HG03439 (cell line): Measurements from ENCODE around the gene TESK1.
"Not testable (repeated sequence)": the region's sequence is repeated elsewhere in the genome, so short reads cannot be mapped to it uniquely, and the experiment has no call there.

Source experiments
- ATAC-seq: cut with Tn5 transposase; IDR thresholded peaks from one replicate; pipeline ENCODE4 v1.9.1; 2021; ENCODE audit warnings: mild to moderate bottlenecking, moderate library complexity; ENCODE audit not compliant: unreplicated experiment

The TESK1 gene

DNA sequence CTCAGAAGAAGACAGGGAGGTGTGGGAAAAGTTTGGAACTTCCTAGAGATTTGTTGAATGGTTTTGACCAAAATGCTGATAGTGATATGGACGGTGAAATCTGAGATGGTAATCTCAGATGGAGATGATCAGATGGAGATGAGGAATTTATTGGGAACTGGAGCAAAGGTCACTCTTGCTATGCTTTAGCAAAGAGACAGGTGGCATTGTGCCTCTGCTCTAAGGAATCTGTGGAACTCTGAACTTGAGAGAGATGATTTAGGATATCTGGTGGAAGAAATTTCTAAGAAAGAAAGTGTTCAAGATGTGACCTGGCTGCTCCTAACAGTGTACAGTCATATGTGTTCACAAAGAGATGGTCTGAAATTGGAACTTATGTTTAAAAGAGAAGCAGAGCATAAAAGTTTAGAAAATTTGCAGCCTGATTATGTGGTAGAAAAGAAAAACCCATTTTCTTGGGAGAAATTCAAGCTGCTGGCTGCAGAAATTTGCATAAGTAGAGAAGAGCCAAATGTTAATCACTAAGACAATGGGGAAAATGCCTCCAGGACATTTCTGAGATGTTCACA, 25.3 kb upstream of the TESK1 start:
- ATAC-seq, result not testable (repeated sequence)

DNA sequence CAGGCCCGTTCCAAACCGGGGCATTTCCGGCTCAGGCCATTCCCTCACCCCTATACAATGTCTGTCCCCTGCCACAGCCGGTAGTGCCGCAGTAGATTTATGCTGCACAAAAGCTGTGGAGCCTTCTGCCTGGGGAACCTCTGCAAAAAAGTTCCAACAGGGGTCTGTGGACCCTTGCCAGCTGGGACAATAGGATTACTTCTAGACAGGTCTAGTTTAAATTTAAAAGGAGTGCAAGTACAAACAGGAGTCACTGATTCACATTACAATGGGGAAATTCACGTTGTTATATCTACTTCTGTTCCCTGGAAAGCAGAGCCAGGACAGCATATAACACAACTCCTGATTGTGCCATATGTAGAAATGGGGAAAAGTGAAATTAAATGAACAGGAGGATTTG, 21.5 kb upstream of the TESK1 start:
- ATAC-seq, result not testable (repeated sequence)

DNA sequence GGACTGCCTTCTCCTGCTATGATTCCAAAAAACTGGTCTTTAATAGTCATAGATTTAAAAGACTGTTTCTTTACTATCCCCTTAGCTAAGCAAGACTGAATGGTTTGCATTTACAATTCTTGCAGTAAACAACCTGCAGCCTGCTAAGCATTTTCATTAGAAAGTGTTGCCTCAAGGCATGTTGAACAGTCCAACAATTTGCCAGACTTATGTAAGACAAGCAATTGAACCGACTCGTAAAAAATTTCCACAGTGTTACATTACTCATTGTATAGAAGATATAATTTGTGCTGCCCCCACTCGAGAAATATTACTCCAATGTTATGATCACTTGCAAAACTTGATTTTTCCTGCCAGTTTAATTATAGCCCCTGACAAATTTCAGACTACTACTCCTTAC, 20.4 kb upstream of the TESK1 start:
- ATAC-seq, result not testable (repeated sequence)

DNA sequence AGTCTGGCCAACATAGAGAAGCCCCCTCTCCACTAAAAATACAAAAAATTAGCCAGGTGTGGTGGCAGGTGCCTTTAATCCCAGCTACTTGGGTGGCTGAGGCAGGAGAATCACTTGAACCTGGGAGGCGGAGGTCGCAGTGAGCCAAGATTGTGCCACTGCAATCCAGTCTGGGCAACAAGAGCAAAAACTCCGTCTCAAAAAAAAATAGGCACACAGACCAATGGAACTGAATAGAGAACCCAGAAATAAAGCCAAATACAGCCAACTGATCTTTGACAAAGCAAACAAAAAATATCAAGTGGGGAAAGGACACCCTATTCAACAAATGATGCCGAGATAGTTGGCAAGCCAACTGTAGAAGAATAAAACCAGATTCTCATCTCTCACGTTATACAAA, 16.6 kb upstream of the TESK1 start:
- not testable (repeated sequence) for ATAC-seq

DNA sequence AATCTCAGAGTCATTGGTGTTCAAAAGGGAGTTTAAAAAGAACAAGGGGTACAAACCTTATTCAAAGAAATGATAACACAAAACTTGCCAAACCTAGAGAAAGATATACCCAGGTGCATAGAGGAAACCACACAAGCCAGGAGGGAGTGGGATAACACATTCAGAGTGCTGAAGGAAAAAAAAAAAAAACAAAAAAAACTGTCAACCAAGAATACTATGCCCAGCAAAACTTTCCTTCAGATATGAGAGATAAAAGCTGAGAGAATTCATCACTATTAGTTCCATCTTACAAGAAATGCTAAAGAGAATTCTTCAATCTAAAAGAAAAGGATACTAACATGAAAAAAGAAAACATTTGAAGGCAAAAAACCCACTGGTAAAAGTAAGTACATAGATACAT, 11.5 kb upstream of the TESK1 start:
- ATAC-seq, result no peak

DNA sequence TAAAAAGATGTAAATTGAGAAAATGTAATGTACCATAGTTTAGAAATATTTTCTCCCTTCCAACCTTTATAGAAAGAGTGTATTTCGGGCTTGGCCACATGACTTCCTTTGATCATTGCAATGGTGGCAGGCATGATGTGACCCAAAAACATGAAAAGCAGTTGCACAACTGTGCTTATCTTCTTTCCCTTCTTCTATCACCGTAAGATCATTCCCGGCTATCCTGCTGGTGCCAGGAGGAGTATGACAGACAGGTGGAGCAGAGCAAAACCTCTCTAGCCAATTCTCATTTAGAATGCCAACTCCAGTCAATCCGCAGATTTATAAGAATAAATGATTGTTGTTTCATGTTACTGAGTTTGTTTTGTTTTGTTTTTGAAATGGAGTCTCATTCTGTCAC, 10.6 kb upstream of the TESK1 start:
- ATAC-seq, result no peak

DNA sequence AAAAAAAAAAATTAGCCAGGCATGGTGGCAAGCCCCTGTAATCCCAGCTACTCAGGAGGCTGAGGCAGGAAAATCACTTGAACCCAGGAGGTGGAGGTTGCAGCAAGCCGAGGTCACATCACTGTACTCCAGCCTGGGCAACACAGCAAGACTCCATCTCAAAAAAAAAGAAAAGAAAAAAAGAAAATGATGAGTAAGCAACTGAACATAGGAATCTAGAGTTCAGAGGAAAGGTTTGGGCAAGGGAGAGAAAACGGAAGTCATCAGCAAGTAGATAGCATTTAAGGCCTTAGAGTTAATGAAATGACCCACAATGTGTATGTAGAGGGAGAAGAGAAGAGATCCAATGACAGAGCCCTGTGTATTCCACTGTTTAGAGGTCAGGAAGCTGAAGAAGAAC, 8.2 kb upstream of the TESK1 start:
- not testable (repeated sequence) for ATAC-seq

DNA sequence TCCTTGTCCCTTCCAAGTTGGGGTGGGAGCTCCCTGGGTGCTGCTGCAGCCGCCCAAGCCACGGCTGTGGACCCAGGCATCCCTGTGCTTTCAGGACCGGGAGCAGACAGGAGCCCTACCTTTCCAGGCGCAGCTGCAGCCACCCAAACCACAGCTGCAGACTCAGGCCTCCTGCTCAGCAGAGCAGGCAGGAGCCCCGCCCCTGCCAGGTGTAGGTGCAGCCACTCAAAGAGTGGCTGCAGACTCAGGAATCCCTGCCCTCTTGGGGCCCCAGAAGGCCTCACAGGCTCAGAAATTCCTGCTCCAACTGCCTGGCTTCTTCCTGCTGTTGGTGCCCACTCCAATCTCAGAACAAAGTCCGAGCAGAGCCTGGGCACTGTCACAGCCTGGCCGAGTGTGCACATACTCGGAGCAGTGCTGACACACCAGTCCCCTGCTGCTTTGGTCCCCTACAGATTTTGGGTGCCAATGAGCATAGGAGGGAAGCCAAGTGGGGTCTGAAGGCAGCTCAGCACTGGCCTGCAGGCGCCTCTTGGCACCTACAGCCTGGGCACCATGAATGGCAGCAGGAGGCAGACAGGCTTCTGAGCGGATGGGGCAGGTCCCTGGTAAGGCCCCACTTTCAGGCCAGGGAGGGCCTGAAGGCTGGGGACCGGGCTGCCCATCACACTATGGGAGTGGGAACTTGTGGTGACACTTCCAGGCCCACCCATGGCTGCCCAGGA, 6.0 kb upstream of the TESK1 start:
- ATAC-seq, result no peak

DNA sequence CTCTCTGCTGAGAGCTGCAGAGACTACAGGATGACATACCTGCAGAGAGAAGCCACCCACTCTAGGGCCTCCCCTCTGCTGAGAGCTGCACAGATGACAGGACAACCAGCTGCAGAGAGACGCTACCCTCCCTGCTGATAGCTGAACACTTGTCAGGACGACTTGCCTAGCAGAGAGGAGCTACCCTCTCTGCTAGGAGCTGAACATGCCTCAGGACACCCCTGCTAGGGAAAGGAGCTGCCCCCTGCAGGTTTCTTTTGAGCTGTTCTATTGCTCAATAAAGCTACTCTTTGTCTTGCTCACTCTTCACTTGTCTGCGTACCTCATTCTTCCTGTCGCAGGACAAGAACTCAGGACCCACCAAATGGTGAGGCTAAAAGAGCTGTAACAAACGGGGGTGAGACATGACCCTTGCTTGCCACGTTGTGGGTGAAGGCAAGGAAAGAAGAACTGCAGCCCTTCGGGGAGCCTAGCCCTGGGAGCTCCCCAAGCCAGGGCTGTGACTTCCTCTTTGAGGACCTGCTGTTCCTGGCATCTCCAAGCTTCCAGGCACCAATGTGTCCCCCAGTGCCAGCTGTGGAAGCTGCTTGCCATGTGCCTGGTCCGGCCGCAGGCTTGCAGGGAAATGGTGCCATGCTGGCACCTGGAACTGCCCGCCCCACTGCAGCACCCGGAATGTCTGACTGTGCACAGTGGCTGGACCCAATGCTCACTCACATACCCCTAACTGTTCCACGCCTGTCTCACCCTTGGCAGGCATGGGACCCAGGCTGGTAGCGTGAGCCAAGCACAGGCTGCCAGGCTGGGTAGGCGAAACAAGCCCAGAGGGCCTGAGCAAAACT, 5.1 kb upstream of the TESK1 start:
- ATAC-seq, result no peak

DNA sequence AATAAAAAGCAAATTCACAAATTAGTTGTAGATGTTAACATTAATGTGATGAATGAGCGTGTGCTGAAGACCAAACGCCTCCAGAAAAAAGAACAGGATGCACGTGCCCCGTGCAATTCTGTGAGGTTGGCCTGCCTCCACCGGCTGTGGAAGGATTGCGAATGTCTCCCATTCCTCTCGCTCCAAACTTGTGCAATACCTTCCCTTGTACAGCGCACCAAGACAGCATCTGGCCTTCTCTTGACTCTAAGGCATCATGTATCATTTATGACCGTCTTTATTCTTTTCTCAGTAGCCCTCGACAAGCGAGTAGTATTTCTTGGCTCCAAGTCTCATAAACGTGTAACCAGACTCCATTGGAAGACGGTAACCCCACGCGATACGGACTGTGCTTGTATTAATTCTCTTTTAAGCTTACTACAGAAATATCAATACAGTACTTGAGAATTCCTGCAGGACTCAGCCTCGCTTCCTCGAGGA, 1.5 kb upstream of the TESK1 start:
- no peak for ATAC-seq

DNA sequence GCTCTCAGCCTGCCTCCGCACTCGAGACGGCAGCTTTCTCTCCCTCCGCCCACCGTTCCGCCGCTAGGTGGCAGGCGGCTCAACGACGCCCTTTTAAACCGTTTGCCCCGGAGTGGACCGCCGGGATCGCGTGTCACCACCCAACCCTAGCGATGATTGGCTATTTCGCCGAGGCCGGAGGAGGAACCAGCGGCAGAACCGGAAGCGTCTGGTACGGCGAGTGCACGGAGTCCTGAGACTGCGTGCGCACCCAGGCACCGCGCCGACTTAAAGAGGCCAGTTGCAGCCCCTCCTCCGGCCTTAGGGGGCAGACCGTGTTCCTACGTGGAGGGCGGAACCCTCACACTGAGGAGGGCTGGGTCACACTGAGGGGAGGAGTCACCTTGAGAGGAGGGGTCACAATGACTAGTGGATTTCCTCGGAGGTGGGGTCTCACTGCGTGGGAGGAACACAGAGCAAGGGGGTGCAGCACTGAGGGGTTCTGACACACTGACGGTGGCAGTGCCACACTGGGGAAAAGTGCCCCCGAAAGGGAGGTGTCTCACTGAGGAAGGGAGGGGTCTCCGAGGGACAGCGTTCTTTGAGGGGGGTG, 980 bp upstream of the TESK1 start:
- ATAC-seq, result peak; percentile 88

DNA sequence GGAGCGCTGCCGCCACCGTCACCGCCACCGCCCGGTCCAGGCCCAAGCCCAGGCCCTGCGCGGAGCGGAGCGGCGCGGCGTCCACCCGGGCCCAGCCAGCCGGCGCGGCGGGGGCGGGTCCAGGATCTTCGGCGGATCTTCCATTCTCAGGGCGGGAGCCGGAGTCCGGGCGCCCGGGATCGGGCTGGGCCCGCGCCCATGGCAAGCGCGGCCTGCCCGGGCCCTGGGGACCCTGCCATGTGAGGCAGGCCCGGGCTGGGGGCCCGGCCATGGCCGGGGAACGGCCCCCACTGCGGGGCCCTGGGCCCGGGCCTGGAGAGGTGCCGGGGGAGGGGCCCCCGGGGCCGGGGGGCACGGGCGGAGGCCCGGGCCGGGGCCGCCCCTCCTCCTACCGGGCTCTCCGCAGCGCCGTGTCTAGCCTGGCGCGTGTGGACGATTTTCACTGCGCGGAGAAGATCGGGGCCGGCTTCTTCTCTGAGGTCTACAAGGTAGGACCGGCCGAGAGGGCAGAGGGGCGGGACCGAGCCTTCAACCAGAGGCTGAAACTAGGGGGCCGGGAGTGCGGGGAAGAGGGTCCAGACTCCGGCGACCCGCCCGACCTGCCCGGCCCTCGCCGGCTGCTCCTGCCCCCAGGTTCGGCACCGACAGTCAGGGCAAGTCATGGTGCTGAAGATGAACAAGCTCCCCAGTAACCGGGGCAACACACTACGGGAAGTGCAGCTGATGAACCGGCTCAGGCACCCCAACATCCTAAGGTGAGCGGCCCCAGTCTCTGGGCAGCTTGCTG, 482 bp downstream of the TESK1 start:
- ATAC-seq, result peak; percentile 19

DNA sequence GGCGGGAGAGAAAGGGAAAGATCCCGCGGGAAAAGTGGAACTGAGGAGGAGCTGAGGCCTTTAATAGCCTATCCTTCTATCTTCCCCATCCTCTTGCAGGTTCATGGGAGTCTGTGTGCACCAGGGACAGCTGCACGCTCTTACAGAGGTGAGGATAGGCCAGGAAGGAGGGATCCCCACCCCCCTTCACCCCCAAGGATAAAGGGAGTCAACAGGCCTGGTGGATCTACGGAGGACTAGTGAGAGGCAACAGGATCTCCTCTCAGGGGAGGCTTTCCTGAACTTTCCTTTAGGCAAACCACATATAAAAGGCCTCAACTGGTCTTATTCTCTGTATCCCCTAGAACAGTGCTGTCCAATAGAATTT, 1.1 kb downstream of the TESK1 start:
- ATAC-seq, result no peak

DNA sequence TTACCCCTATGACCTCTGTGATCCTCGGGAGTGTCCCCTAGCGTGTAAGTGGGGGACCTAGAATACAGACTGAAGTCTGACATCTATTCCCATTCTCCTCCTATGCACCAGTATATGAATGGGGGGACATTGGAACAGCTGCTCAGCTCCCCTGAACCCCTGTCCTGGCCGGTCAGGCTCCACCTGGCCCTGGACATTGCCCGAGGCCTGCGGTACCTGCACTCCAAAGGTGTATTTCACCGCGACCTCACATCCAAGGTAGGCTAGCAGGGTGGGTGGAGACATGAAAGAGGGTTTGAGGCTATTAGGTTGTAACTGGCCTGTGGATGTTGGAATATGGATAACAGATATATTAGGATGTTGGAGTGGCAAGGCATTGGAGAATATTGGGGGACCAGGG, 1.7 kb downstream of the TESK1 start:
- no peak for ATAC-seq

DNA sequence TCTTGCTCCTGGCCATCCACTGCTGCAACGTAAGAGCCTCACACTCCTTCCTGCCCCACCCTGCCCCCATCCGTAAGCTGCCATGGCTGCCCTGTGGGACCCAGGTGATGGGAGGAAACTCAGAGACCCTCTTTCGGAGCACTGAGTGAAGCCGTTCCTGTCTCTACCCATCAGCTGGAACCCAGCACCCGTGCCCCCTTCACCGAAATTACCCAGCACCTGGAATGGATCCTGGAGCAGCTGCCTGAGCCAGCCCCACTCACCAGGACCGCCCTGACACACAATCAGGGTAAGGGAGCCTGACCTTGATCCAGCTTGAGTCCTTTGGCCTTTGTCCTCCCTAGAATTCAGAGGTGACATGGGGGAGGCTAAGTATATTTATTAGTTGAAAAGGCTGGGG, 3.2 kb downstream of the TESK1 start:
- no peak for ATAC-seq

DNA sequence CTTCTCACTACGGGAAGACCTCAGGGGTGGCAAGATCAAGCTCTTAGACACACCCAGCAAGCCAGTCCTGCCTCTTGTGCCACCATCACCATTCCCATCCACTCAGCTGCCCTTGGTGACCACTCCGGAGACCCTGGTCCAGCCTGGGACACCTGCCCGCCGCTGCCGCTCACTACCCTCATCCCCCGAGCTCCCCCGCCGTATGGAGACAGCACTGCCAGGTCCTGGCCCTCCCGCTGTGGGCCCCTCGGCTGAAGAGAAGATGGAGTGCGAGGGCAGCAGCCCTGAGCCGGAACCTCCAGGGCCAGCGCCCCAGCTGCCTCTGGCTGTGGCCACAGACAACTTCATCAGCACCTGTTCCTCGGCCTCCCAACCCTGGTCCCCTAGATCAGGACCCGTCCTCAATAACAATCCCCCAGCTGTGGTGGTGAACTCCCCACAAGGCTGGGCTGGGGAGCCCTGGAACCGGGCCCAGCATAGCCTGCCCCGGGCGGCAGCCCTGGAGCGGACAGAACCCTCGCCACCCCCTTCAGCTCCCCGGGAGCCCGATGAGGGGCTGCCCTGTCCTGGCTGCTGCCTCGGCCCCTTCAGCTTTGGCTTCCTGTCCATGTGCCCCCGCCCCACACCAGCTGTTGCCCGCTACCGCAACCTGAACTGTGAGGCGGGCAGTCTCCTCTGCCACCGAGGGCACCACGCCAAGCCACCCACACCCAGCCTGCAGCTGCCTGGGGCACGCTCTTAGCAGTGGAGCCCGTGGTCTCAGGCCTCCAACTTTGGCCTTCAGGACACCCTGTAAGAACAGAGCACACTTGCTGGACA, 4.1 kb downstream of the TESK1 start:
- ATAC-seq, result no peak

DNA sequence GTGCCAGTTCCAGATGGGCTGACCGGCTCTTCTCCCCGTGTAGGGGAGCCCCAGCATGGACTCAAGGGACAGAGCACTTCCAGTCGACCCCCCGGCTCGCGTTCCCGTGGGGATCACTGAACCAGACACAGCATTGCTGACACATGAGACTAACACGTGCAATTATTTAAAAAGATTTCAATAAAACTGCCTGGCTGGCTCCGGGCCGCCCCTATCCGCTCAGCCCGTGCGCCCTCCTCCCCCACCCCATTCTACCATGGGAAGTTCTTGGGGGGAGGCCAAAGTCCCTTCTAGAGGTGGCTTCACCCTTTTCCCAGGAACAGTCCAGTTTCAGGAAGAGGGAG, 4.7 kb downstream of the TESK1 start:
- no peak for ATAC-seq

DNA sequence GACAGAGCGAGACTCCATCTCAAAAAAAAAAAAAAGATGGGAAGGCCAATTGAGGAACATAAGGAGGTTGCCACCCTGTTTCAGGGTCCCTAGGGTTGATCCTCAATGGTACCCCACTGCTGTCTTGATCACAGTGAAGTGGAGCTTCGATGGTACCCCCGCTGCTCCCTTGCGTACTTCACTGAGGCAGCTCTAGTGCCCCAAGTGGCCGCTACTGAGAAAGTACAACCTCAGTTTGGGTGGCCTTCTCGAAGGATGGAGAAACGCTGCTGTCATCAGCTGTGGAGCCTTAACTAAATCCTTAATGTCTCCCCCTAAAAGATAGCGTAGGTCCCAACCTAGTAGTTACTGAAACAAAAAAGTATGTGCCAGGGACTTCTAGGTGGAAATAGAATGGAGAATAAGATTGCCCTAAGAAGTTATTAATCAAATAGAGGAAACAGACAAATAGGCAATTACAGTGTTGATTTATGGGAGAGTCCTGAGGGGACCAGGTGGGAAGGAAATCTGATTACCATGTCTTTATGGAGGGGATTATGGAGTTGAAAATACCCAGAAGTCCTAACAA, 6.3 kb downstream of the TESK1 start:
- no peak for ATAC-seq

DNA sequence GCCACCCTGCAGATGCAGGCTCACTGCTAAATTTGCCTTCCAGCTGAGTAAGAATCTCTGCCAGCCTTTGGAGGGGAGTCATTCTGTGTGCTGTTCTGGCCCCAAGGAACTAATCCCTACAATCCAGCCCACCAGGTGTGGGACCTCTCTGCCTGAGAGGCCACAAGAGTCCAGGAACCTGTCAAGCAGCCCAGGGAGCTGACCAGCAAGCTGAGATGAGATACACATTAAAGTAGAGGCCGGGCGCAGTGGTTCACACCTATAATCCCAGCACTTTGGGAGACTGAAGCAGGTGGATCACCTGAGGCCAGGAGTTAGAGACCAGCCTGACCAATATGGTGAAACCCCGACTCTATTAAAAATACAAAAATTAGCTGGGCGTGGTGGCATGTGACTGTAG, 7.0 kb downstream of the TESK1 start:
- ATAC-seq, result not testable (repeated sequence)

DNA sequence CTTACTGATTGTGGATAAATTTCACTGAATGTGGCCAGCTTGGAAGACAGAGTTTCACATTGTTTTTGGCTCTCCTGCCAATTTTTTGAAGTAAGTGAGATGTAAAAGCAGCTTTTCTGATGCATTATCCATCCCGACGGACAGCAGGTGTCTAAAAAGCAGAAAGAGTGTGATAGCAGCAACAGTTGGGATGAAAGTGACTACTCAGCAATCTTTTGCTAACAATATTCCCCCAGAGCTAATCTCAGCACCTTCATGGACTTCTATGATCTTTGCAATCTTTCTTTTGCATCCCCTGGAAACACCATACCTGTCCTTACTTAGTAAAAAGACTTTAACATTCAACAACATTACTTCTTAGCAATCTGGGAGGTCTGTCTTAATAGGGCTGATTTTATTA, 7.8 kb downstream of the TESK1 start:
- ATAC-seq, result no peak
